ENCODE measurements around the gene PHF2.

The PHF2 gene

DNA sequence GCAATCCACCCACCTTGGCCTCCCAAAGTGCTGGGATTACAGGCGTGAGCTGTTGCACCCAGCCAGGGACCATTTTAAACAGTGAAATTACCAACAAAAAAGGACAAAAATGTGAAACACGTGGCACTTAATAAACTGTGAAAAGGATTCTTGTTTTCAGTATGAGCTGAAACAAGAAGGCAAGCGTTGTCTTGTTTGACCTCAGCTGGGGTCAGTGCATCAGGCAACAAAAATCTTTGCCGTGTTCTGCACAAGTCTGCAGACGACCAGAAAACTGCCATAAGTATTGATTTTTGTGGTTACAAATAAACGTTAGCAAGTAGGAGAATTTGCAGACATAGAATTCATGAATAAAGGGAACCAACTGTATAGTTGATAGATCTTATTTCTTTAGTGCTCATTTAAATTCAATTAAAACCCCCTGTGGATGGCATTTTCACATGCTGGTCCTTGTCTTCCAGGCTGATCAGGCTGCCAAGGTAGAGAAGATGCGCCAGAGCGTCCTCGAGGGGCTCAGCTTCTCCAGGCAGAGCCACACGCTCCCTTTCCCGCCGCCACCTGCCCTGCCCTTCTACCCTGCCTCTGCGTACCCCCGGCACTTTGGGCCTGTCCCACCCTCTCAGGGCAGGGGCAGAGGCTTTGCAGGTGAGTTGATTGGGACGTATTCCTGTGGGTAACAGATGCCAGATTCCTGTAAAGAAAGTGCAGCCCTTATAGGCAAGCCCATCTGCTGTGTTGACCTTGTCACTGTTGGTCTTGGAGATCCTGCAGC lies 18.8 kb upstream of the PHF2 start:
- no peak overlapping the region for H3K4me3 Mint-ChIP-seq
- peaks cover 41% of the 10 kb centered on the region for H3K36me3 Mint-ChIP-seq (ENCODE audit: low read depth)
- H3K4me1 Mint-ChIP-seq, result no peaks in the 10 kb centered on the region
- DNase-seq, result no peak
- no peak for ATAC-seq
- no peaks in the 10 kb centered on the region for H3K9me3 Mint-ChIP-seq
- no peaks in the 10 kb centered on the region for H3K27me3 Mint-ChIP-seq
- peak overlapping the region; percentile 35 for H3K27ac Mint-ChIP-seq

DNA sequence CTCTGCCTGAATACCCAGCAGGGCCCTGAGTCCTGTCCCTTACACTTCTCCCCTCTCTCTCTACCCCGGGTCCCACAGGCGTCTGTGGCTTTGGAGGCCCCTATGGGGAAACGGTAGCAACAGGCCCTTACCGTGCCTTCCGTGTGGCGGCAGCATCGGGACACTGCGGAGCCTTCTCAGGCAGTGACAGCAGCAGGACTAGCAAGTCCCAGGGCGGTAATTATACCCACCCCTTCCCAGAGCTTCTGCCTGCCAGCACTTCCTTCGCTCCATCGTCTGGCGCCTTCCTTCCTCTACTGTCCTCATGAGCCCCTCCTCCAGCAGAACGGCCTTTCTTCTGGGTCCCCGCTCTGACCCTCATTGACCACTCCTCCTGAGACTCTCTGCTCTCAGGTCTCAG lies 17.9 kb upstream of the PHF2 start:
- Mint-ChIP-seq H3K4me1 (no peaks in the 10 kb centered on the region), H3K36me3 (ENCODE audit: low read depth) (peaks cover 49% of the 10 kb centered on the region), H3K27me3 (no peaks in the 10 kb centered on the region), H3K4me3 (no peak overlapping the region), H3K9me3 (no peaks in the 10 kb centered on the region), H3K27ac (no peak overlapping the region)
- DNase-seq (no peak), ATAC-seq (no peak)

DNA sequence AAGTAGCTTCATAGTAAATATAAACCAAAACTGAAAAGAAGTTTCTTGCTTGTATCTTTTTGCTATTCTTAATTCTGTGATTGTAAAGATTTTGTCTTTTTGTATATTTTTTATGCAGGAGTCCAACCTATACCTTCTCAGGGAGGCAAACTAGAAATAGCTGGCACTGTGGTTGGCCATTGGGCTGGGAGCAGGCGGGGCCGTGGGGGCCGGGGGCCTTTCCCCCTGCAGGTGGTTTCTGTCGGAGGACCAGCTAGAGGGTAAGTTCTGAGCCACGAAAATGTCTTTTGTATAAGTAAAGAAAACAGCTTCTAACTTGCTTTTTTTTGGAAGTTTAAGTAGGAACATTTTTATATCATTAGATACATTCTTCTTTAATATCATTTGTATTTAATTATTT lies 15.4 kb upstream of the PHF2 start:
- H3K36me3 Mint-ChIP-seq (ENCODE audit: low read depth), result peaks cover 54% of the 10 kb centered on the region
- no peaks in the 10 kb centered on the region for H3K27me3 Mint-ChIP-seq
- no peak for DNase-seq
- H3K4me1 Mint-ChIP-seq, result peaks cover 10% of the 10 kb centered on the region
- H3K27ac Mint-ChIP-seq, result no peak overlapping the region
- no peak for ATAC-seq
- H3K9me3 Mint-ChIP-seq, result no peaks in the 10 kb centered on the region
- no peak overlapping the region for H3K4me3 Mint-ChIP-seq

DNA sequence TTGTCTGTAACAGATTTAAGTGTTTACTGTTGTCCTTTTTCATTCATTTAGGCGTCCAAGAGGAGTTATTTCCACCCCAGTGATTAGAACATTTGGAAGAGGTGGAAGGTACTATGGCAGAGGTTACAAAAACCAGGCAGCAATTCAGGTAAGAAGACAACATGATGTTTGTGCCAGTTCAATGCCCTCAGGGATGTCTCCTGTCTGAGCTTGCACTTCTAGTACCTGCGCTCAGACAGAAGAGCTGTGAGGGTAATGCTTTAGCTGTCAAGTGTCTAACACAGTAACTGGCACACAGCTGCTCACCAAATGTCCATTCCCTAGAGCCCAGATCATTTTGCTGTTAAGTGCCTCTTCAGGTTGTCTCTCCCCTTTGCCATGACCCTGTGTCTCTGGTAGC lies 14.2 kb upstream of the PHF2 start:
- Mint-ChIP-seq H3K27me3 (no peaks in the 10 kb centered on the region), H3K36me3 (ENCODE audit: low read depth) (peaks cover 49% of the 10 kb centered on the region), H3K9me3 (no peaks in the 10 kb centered on the region), H3K27ac (no peak overlapping the region), H3K4me1 (peaks cover 15% of the 10 kb centered on the region), H3K4me3 (no peak overlapping the region)
- DNase-seq, result no peak
- no peak for ATAC-seq

DNA sequence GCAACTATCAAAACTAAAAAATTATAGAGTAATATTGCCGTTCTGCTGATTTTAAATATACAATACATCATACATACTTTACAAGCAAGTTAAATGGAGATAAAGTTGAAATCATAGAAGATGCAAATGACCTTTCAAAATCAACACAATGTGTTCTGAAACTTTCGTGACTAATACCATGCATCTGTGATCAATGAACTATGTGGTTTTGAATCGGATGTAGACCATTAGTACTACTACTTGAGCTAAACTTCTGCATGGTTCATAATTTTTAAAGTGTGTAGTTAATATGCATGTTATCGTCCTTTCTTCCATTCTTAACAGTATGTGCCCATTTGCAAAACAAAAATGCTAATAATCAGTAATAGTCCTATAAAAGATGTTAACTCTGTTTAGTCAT lies 11.3 kb upstream of the PHF2 start:
- H3K4me3 Mint-ChIP-seq, result no peak overlapping the region
- peaks cover 36% of the 10 kb centered on the region for H3K36me3 Mint-ChIP-seq (ENCODE audit: low read depth)
- no peaks in the 10 kb centered on the region for H3K9me3 Mint-ChIP-seq
- DNase-seq (no peak), ATAC-seq (no peak)
- H3K27ac Mint-ChIP-seq, result no peak overlapping the region
- H3K4me1 Mint-ChIP-seq, result peaks cover 26% of the 10 kb centered on the region
- H3K27me3 Mint-ChIP-seq, result no peaks in the 10 kb centered on the region

DNA sequence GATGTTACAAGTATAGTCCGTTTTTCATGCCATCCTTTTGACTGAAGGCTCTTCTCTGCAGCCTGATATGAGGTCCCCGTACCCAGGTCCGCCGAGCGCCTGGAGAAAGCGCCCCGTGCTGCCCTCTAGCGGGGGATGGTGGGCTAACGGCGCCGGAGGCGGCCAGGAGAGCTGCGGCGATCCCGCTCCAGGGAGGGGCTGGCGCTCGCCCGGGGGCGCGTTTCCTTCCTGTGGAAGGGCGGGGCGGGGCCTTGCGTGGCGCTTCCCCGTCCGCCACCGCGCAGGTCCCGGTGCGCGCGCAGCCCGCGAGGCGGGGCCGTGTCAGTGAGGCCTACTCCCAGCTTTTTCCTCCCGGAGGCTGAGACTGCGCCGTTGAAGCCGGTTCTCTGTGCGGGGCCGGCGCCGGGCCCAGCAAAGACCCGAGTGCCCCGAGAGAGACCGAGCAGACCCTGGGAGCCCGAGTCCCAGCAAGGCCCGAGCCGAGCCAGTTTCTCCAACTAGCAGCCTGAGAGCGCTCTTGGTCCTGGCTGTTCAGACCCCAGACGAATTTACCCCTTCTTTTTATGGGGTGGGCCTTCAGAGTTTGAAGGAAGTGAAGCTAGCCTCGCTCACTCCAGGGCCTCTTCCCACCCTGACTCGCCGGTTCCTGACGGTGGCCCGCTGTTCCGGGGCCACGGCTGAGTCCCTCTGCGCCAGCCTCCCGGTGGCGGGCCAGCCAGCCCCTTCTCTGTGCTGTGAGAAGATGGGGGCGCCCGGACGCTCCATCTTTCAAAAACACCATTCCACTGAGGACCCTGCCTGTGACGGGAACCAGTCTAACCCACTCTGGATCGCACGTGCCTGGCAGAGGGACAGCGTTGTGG lies 9.7 kb upstream of the PHF2 start:
- DNase-seq, result peak; percentile 100
- peak; percentile 94 for ATAC-seq
- Mint-ChIP-seq H3K27ac (peak overlapping the region; percentile 92), H3K4me3 (peak overlapping the region; percentile 86), H3K27me3 (no peaks in the 10 kb centered on the region), H3K36me3 (ENCODE audit: low read depth) (peaks cover 36% of the 10 kb centered on the region), H3K4me1 (peaks cover 26% of the 10 kb centered on the region), H3K9me3 (peaks cover 5% of the 10 kb centered on the region)

DNA sequence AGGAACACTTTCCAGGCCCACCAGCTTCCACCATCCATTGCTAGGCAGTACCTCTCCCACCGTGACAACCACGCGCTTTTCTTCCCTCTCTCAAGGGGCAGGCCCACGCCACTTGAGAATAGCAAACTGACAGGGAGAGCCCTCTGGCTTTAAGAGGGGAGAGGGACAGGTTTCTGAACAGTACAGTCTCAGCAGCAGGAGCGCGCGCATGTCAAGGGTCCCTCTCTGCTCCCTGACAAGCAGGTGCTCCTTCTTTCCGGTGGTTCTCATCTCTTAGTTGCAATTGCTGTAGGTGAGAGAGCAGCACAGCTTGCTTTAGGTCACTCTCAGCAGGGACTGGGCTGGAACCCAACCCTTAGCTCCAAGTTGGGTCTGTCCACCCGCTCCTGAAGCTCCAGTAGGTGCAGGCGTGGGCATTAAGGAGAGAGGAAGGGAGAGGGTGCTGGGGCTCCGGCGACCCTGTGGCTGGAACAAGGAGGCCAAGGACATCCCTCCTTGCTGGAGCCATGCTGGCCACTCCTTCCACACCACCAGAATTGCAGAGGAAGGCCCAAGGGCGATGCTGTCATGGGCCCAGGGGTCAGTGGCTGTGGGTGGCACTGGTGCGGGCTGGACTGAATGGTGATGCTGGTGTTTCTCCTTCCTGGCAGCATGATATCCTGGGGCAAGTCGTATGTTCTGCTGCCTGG lies 9.0 kb upstream of the PHF2 start:
- ATAC-seq (no peak), DNase-seq (peak; percentile 27)
- Mint-ChIP-seq H3K27me3 (no peaks in the 10 kb centered on the region), H3K36me3 (ENCODE audit: low read depth) (peaks cover 28% of the 10 kb centered on the region), H3K27ac (peak overlapping the region; percentile 92), H3K4me1 (peaks cover 26% of the 10 kb centered on the region), H3K4me3 (peak overlapping the region; percentile 86), H3K9me3 (peaks cover 5% of the 10 kb centered on the region)

DNA sequence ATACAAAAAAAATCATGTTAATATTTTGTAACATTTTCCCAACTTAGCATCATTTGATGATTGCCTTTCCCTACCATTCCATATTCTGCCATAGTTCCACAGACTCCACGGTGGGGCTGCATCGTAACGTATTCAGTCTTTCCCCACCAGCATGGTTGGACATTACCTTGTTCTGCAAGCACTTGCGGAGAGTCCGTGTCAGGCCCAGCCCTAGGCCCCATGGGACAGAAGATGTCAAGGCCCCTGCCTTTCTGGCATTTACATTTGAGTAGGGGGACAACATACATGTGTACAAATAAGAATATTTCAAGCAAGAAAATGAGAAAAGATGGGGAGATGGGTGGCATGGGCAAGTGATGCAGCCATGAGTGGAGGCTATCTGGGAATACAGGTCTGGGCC lies 8.2 kb upstream of the PHF2 start:
- Mint-ChIP-seq H3K9me3 (peaks cover 5% of the 10 kb centered on the region), H3K27ac (no peak overlapping the region), H3K27me3 (no peaks in the 10 kb centered on the region), H3K4me1 (peaks cover 26% of the 10 kb centered on the region), H3K36me3 (ENCODE audit: low read depth) (peaks cover 24% of the 10 kb centered on the region), H3K4me3 (peak overlapping the region; percentile 86)
- ATAC-seq, result no peak
- DNase-seq, result no peak

DNA sequence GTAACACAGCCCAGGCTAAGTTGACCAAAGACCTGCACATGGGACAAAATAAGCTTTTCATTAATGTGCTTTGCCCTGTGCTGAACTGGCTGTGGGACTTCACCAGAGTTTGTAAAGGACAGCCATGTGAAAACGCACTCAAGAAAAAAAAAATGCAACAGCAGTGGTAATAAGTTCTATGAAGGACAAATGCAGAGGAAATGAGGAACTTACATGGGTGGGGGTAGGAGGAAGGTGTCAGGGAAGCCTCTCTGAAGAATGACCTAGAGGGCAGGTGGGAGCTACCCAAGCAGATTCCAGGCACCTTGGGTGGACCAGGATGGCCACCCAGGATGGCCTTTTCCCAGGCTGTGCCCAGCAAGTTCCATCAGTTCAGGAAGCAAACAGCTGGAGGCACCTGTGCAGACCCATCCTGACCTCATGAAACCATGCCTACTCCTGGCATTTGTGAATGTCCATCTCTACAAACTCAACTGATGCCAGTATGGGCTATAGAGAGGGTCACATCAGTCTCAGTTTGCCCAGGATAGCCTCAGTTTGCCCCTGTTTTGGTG lies 6.7 kb upstream of the PHF2 start:
- H3K4me1 Mint-ChIP-seq, result peaks cover 26% of the 10 kb centered on the region
- no peaks in the 10 kb centered on the region for H3K27me3 Mint-ChIP-seq
- peaks cover 14% of the 10 kb centered on the region for H3K36me3 Mint-ChIP-seq (ENCODE audit: low read depth)
- peaks cover 5% of the 10 kb centered on the region for H3K9me3 Mint-ChIP-seq
- no peak for DNase-seq
- H3K4me3 Mint-ChIP-seq, result no peak overlapping the region
- no peak overlapping the region for H3K27ac Mint-ChIP-seq
- ATAC-seq, result no peak

DNA sequence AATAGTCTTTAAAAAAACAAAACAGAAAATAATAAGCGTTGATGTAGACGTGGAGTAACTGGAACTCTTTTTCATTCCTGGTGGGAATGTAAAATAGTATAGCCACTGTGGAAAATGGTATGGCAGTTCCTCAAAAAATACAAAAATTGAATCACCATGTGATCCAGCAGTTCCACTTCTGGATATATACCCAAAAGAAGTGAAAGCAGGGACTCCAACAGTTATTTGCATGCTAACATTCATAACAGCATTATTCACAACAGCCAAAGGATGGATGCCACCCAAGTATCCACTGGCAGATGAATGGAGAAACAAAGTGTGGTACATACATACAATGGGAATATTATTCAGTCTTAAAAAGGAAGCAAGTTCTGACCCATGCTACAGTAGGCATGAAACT lies 4.2 kb upstream of the PHF2 start:
- no peak overlapping the region for H3K27ac Mint-ChIP-seq
- H3K9me3 Mint-ChIP-seq, result peaks cover 5% of the 10 kb centered on the region
- H3K4me3 Mint-ChIP-seq, result no peak overlapping the region
- peaks cover 18% of the 10 kb centered on the region for H3K4me1 Mint-ChIP-seq
- no peaks in the 10 kb centered on the region for H3K27me3 Mint-ChIP-seq
- peaks cover 7% of the 10 kb centered on the region for H3K36me3 Mint-ChIP-seq (ENCODE audit: low read depth)
- DNase-seq (no peak), ATAC-seq (no peak)

DNA sequence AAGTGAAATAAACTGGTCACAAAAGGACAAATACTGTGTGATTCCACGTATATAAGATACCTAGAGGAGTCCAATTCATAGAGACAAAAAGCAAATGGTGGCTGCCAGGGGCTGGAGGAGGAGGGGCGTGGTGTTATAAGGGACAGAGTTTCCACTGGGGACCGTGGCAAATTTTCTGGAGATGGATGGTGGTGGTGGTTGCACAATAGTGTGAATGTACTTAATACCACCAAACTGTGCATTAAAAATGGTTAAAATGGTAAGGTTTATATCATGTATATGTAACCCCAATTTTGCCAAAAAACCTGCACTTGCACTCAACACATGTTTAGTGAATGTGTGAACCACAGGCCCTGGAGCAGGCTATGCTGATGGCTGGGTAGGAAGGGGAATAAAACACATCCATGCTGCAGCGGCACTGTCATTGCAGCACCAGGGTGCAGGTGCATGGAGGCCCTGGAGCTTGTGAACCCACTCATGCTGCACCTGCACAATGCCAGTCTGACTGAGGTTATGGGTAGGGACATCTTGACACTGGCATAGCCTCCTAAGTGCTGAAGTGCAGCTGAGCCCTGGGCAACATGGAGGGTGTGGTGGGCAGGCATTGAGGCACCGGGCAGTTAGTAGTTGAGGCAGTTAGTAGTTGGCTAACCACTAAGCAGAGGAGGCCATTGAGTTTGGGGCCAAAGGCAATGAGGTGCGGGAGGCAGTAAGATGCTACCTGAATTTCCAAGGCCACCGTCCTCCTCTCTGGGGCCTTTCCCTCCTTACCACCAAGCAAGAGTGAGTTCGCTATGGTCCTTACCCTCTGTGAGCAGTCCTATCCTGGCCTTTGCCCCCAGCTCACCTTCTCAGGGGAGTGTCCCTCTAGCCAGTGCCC lies 3.5 kb upstream of the PHF2 start:
- no peaks in the 10 kb centered on the region for H3K27me3 Mint-ChIP-seq
- ATAC-seq, result no peak
- H3K4me3 Mint-ChIP-seq, result no peak overlapping the region
- peaks cover 7% of the 10 kb centered on the region for H3K36me3 Mint-ChIP-seq (ENCODE audit: low read depth)
- DNase-seq, result no peak
- H3K4me1 Mint-ChIP-seq, result peaks cover 17% of the 10 kb centered on the region
- H3K27ac Mint-ChIP-seq, result no peak overlapping the region
- H3K9me3 Mint-ChIP-seq, result peaks cover 5% of the 10 kb centered on the region

DNA sequence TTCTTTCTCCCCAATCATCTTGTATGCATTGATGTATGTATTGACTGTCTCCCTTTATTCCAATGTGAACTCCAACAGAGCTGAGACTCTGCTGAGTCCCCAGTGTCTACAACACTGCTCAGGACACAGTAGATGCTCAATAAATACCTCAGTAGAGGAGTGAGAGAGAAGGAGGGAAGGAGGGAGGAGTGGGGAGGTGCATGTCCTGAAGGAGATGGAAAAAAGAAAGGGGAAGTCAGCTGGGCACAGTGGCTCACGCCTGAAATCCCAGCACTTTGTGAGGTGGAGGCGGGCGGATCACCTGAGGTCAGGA lies 2.9 kb upstream of the PHF2 start:
- peaks cover 5% of the 10 kb centered on the region for H3K9me3 Mint-ChIP-seq
- no peaks in the 10 kb centered on the region for H3K27me3 Mint-ChIP-seq
- ATAC-seq, result no peak
- no peak overlapping the region for H3K27ac Mint-ChIP-seq
- H3K4me3 Mint-ChIP-seq, result peak overlapping the region; percentile 16
- no peak for DNase-seq
- peaks cover 7% of the 10 kb centered on the region for H3K36me3 Mint-ChIP-seq (ENCODE audit: low read depth)
- H3K4me1 Mint-ChIP-seq, result peaks cover 21% of the 10 kb centered on the region

DNA sequence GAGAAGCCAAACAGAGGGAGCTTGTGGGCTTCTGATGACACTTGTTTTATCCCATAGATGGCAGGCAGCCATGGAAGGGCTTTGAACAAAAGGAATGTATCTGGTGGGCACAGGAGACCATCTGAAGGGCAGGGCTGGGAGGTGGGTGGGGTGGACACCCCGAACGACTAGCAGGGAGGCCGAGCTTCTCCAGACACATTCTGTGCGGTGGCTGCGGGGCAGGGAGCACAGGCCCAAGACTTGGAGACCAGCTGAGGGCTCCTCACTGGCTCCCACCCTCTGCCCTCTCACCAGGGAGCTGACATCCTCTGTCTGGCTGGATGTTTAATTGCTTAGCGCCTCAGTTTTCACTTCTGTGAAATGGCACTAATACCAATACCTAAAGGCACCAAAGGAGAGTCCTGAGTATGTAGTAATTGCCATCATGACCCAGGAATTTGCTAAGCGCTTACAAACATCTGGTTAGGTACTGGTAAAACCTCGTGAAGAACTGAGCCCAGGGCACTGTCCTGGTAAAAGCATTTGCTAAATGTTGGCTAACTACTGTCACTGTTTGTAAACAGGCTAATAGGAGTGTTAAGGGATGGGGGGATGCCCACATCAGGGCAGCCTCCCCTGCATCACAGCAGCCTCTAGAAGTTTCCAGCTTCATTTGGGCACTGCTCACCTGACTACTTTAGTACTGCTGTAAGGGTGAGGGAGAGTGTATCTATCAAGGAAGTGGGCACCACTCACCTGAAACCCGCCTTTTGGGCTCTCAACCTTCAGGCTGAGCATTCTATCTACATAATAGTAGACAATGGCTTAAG lies 2.1 kb upstream of the PHF2 start:
- no peak overlapping the region for H3K27ac Mint-ChIP-seq
- DNase-seq, result no peak
- H3K4me1 Mint-ChIP-seq, result peaks cover 29% of the 10 kb centered on the region
- H3K36me3 Mint-ChIP-seq (ENCODE audit: low read depth), result peaks cover 7% of the 10 kb centered on the region
- H3K9me3 Mint-ChIP-seq, result peaks cover 5% of the 10 kb centered on the region
- ATAC-seq, result no peak
- no peak overlapping the region for H3K4me3 Mint-ChIP-seq
- H3K27me3 Mint-ChIP-seq, result no peaks in the 10 kb centered on the region
